GM19397 (cell line): ENCODE measurements around the gene HOXB8.

Experiments
- ATAC-seq: cut with Tn5 transposase; IDR thresholded peaks from one replicate; pipeline ENCODE4 v1.9.1; 2021; ENCODE audit warnings: mild to moderate bottlenecking, moderate library complexity; ENCODE audit not compliant: unreplicated experiment

The HOXB8 gene

GRCh38 chr17:48596735-48597527, 18.2 kb downstream of the HOXB8 start:
- ATAC-seq: no peak

- ATAC-seq: no peak
Observed at GRCh38 chr17:48596000-48596734, 18.9 kb downstream of the HOXB8 start.

GRCh38 chr17:48595278-48595999, 19.7 kb downstream of the HOXB8 start:
- ATAC-seq: no peak

GRCh38 chr17:48594538-48595277, 20.4 kb downstream of the HOXB8 start:
- no peak for ATAC-seq

- no peak for ATAC-seq
Observed at GRCh38 chr17:48593840-48594537, 21.1 kb downstream of the HOXB8 start.

- ATAC-seq: no peak
Observed at GRCh38 chr17:48593126-48593829, 21.8 kb downstream of the HOXB8 start, which contains the start of gene HOXB5. Gene HOXB5, minus strand, starts transcription at chr17:48593779. Its CDS starts 97 bp downstream, at chr17:48593682.

- no peak for ATAC-seq
Observed at GRCh38 chr17:48592577-48592976, 22.5 kb downstream of the HOXB8 start.

- ATAC-seq: no peak
Observed at GRCh38 chr17:48592057-48592514, 23.0 kb downstream of the HOXB8 start.

GRCh38 chr17:48591255-48592056, 23.6 kb downstream of the HOXB8 start:
- ATAC-seq: no peak

- ATAC-seq: no peak
Observed at GRCh38 chr17:48590607-48591161, 24.4 kb downstream of the HOXB8 start.

GRCh38 chr17:48589831-48590606, 25.1 kb downstream of the HOXB8 start, which contains the start of gene HOXB3:
Gene HOXB3, minus strand, starts transcription at chr17:48590241. Its CDS starts 37,767 bp downstream, at chr17:48552474.
- ATAC-seq: no peak

GRCh38 chr17:48589060-48589830, 25.8 kb downstream of the HOXB8 start:
- ATAC-seq: no peak

- no peak for ATAC-seq
Observed at GRCh38 chr17:48588528-48588927, 26.6 kb downstream of the HOXB8 start.

GRCh38 chr17:48588074-48588415, 27.0 kb downstream of the HOXB8 start:
- no peak for ATAC-seq

- no peak for ATAC-seq
Observed at GRCh38 chr17:48587276-48588073, 27.6 kb downstream of the HOXB8 start.
